Islet of Langerhans (tissue), 1 donor: ENCODE results near the gene CSE1L.
A peak's percentile ranks its signal among the peaks of the same experiment; 100 is the strongest.
"Not testable (repeated sequence)": the region's sequence is repeated elsewhere in the genome, so short reads cannot be mapped to it uniquely, and the experiment has no call there.

Experiments used
- FAIRE-seq: peaks from one replicate; lab custom pipeline; 2011; peaks lifted over from hg19 to GRCh38; lab: Jason Lieb, UNC

The CSE1L gene

DNA sequence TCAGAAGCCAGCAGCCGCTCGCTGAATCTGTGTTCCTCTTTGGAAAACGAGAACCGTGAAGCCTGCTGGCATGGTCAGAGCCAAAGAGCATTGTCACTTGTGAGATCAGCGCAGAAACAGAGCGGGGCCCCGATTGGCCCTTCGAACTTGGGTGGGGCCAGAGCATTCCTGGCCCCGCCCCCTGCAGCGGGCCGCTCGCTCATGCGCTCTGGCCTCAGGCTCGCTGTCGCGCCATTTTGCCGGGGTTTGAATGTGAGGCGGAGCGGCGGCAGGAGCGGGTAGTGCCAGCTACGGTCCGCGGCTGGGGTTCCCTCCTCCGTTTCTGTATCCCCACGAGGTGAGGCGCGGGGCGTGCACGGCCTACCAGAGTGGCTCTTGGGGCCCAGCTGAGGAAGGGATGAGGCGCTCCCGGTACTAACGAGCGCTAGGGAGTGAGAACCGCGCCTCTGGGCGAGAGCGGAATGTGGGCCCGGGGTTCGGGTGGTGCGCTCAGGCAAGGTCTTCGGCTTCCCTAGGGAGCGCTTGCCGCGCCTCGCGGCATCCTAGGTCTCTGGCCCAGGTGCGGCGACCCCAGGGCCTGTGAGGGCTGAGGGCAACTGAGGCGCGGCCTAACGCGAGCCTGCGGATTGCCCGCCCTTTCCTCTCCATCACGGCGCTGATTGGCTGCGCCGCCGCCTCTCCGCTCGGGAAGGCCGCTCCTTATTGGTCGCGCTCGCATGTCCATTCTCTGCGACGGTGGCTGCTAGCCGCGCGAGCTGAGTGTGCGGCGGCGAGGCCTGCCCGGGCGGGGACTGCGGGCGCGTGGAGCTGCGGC lies at the start of gene CSE1L:
Gene CSE1L, plus strand, starts transcription at position 226 of the 814 bp plus-strand sequence. CDS start 12,152 bp downstream, outside the sequence.
- peak; percentile 71 for FAIRE-seq

DNA sequence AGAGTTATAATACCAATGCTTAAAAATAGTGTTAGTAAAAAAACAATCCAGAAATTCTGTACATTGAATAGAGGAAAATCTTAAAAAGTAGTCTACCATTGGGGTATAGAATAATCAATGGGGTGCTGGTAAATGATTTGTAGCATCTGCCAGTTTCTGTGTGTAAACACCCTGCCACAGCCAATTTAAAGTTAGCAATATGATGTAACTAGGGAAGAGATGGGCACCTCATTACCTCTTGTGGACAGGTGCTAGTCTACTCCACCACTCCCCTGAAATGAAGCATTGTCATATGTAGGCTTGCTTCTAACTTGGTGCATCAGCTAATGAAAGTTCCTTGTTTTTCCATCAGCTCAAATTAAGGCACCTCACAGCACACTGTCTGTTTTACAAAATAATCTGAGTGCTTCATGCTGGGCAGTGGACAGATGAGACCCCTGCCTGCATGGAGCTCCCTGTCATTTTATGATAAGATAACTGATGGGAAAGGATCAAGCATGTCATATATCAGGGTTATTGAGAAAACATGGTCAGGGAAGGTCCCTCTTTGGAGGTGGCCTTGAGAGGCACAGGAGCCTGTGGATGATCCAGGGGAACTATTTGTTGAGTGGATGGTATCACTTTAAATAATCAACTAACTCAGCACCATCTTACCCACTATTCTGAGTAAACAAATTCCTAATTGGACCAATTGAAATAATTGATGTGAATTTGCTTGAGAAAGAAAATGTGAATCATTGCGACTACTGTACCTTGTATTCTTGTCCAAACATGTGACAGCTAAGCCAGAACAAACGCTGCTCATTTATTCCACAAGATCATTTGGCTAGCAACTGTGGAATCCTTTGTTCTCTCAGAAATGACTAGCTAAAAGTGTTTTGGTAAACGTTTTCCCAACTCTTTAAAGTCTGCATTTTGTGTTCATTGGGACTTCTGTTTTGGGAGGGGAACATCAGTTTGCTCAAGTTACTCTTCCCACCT lies 45.9 kb upstream of the CSE1L start:
- peak; percentile 58 for FAIRE-seq

DNA sequence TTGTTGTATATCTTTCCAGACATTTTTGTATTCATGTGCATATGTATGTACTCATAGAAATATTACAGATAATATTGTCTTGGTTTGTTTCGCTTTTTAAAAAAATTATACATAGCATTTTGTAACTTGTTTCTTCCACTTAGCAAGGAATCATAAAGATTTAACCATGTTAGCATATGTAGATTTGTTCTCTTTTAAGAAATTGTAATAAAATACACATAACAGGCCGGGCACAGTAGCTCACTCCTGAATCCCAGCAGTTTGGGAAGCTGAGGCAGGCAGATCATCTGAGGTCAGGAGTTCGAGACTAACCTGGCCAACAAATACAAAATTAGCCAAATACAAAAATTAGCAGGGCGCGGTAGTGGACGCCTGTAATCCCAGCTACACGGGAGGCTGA lies 44.4 kb upstream of the CSE1L start:
- no peak for FAIRE-seq

GRCh38 chr20:49006446-49006980 lies 39.6 kb upstream of the CSE1L start:
- FAIRE-seq = no peak

DNA sequence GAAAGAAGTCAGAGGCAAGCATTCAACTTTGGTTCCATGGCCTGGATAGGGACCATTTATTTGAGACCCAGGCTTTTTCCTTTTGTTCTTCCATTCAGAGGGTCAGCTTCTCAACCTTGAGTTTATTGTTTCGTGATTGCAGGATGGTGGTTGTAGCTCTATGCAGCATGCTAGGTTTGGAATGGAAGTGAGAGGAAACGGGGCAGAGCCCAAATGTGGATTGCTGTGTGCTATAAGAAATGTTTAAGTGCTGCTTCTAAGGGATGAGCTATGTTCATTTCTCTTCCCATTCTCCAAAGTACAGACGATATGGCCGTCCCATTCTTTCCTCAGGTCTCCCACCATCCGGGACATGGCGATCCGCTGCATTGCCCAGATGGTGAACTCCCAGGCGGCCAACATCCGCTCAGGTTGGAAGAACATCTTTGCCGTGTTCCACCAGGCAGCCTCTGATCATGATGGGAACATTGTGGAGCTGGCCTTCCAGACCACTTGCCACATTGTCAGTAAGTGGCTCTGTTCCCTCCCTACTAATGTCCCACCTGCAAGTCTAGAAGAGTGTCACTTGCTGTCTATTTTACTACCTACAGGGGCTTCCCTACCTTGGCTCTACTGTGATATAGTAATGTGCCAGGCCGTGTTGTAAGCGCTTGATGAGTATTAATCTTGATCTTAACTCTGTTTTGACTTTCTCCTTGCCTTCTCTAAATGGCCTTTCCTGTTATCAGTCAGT lies 36.0 kb upstream of the CSE1L start:
- FAIRE-seq = no peak

DNA sequence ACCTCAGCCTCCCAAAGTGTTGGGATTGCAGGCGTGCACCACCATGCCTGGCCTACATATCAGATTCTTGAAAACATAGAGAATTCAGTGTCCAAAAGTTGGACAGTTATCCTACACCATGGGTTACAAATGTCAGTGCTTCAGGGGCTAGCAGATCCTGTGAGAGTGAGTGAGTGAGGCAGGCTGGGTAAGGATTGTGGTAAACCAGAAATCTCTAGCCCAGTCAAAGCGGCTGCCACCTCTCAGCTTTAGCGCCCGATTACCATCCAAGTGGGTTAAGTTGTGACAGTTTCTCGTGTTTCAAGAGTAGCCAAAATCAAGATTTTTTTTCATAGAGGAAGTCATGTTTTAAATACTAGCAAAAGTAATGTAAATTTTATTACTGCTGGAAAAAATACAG lies 21.9 kb upstream of the CSE1L start:
- no peak for FAIRE-seq

GRCh38 chr20:49028177-49028576 lies 17.9 kb upstream of the CSE1L start:
- not testable (repeated sequence) for FAIRE-seq

- no peak for FAIRE-seq
These were observed 17.4 kb upstream of the CSE1L start for GRCh38 chr20:49028684-49029083.

- no peak for FAIRE-seq
These were observed 16.9 kb upstream of the CSE1L start for GRCh38 chr20:49029203-49029602.

DNA sequence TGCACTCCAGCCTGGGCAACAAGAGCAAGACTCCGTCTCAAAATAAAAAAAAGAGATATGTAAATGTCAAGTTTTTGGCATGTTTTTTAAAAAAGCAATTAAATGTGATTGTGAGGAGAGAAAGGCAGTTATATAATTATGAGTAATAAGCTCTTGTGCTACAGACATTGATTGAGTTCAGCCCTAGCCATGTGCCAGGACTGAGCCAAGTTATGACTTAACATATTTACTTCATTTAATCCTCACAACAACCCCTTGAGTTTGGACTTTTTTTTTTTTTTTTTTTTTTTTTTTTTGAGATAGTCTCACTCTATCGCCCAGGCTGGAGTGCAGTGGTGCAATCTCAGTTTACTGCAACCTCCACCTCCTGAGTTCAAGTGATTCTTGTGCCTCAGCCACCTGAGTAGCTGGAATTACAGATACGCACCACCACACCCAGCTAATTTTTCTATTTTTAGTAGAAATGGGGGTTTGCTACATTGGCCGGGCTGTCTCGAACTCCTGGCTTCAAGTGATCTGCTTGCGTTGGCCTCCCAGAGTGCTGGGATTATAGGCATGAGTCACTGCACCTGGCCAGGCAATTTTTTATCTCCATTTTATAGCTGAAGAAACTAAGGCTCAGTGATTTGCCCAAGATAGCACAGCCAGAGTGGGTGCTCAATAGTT lies 15.0 kb upstream of the CSE1L start:
- FAIRE-seq = no peak

DNA sequence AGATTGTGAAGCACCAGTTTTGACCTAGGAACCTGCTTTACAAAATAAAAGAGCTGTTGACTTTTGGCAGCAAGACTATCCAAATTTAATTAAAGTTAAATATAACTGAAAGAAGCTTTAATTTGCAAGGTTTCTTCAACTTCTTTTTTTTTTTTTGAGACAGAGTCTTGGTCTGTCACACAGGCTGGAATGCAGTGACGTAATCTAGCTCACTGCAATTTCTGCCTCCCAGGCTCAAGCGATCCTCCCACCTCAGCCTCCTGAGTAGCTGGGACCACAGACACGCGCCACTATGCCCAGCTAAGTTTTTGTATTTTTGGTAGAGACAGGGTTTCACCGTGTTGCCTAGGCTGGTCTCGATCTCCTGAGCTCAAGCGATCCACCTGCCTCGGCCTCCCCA lies 13.7 kb upstream of the CSE1L start:
- FAIRE-seq = no peak

- FAIRE-seq = no peak
These were observed 11.9 kb upstream of the CSE1L start for GRCh38 chr20:49034070-49034732.

DNA sequence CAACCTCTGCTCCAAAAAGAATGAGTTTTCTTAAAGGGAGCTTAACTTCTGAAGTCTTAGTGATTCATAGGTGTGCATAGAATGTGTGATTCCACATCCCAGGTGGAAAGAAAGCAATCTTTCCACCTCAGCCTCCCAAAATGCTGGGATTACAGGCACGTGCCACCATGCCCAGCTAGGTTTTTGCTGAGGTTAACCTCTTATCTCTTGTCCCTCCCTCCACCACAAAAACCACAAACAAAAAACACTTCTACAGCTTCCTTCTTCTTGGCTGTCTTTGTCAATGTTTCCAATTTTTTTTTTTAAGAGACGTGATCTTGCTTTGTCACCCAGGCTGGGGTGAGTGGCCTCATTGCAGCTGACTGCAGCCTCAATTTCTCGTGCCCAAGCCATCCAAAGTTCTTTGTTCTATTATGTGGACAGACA lies 8.1 kb upstream of the CSE1L start:
- FAIRE-seq = no peak

DNA sequence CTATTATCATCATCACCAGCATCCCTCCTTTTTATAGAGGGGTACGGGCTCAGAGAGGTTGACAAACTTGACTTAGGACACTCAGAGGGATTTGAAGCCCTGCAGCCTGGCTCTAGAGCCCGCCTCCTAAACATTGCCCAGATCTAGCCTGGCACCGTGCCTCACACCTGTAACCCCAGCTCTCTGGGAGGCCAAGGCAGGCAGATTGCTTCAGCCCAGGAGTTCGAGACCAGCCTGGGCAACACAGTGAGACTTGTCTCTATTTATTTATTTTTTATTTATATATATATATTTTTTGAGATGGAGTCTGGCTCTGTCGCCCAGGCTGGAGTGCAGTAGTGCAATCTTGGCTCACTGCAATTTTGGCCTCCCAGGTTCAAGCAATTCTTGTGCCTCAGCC lies 6.3 kb upstream of the CSE1L start:
- FAIRE-seq = no peak

DNA sequence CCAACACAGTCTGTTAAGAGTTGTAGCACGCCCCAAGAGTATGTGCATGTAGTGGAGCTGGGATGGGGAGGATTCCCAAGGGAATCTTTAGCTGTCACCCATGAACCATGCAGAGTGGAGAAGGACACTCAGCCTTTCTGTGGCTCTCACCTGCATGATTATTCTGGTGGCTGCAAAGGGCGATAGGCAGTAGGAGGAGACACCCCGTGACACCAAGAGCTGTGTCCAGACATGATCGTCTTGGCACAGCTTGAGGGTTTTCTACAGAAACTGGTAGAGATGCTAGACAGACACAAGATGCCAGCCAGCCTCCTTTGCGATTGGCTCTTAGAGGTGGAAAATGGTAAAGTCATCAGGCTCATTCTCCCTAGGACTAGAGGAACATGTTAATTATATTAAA lies 3.1 kb upstream of the CSE1L start:
- FAIRE-seq = no peak

- no peak for FAIRE-seq
These were observed 549 bp upstream of the CSE1L start for GRCh38 chr20:49045440-49046086.

- FAIRE-seq = no peak
These were observed 6.2 kb downstream of the CSE1L start for GRCh38 chr20:49052334-49052733.

- FAIRE-seq = no peak
These were observed 8.0 kb downstream of the CSE1L start for GRCh38 chr20:49054056-49054643.

DNA sequence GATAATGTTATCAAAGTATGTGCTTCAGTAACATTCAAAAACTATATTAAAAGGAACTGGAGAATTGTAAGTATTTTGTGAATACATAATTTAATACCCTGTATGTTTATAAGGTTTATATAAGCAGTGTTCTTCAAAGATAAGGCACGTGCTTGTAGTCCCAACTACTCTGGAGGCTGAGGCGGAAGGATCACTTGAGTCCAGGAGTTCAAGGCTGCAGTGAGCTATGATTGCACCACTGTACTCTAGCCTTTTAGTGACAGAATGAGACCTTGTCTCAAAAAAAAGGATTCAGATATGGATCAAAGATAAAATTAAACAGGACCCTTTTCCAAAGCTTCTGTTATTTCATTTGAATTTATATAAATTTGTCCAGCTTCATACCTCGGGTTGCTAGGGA lies 17.2 kb downstream of the CSE1L start:
- no peak for FAIRE-seq

DNA sequence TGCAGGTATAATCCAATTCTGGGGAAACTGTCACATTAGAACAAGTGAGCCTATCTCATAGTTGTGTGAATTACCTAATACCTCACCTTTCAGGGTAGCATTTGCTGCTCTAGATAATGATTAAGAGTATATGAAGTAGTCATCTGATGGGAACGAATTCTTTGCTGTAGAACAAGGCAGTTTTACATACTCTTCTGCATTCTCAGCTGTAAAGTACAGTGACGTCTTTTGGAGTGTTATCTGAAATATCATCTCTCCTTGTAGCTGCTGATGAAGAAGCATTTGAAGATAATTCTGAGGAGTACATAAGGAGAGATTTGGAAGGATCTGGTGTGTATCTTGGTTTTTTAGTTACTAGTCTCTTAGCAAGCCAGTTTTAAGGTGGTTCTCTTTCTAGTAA lies 28.4 kb downstream of the CSE1L start:
- FAIRE-seq = no peak
